Measurements from ENCODE around the gene PPIL6.

The PPIL6 gene

GRCh38 chr6:109458774-109459531 is 18.5 kb upstream of the PPIL6 start:
- TF ChIP-seq CTCF (IDR thresholded peaks at IDR 0.05; ENCODE audit: low read depth, low read length) = no peak
- no peak for DNase-seq (ENCODE audit: low read depth in 2 of 2)
- H3K4me3 ChIP-seq (replicated peaks in 1 of 2; ENCODE audit: low read depth in 2 of 2, low read length in 2 of 2) = no peak overlapping the region

GRCh38 chr6:109457562-109457996 is 17.2 kb upstream of the PPIL6 start:
- TF ChIP-seq CTCF (IDR thresholded peaks at IDR 0.05; ENCODE audit: low read depth, low read length) = no peak
- H3K4me3 ChIP-seq (replicated peaks in 1 of 2; ENCODE audit: low read depth in 2 of 2, low read length in 2 of 2) = no peak overlapping the region

GRCh38 chr6:109456710-109457561 is 16.5 kb upstream of the PPIL6 start:
- peak overlapping the region; percentile 89 to 91 for H3K4me3 ChIP-seq (replicated peaks in 1 of 2; ENCODE audit: low read depth in 2 of 2, low read length in 2 of 2)
- TF ChIP-seq CTCF (IDR thresholded peaks at IDR 0.05; ENCODE audit: low read depth, low read length) = no peak
- DNase-seq (ENCODE audit: low read depth in 2 of 2) = peak; percentile 69 to 79

More at GRCh38 chr6:109457562-109457996, 17.2 kb upstream of the PPIL6 start:
- no peak for DNase-seq (ENCODE audit: low read depth in 2 of 2)

DNA sequence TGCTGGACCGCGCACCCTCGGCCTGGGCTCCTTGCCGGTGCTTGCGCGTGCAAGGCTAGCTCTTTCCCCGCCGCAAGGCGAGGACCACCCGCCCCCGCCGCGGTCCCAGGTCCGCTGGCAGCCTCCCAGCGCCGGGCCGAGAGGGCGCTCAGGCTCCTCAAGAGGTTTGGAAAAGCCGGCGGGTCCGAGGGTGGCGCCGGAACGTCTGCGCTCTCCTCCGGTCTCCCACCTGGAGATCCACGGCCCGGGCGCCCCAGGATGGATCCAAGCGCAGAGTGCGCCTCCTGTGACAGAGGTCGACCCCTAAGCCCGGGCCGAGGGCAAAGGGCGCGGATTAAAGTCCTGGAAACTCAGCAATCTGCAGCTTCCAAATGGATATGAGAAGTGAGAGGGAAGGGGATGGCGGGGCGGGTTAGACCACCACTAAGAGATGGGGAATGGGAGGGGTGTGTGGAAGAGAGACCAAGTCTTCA is 15.7 kb upstream of the PPIL6 start:
- no peak for TF ChIP-seq CTCF (IDR thresholded peaks at IDR 0.05; ENCODE audit: low read depth, low read length)
- no peak for DNase-seq (ENCODE audit: low read depth in 2 of 2)
- H3K4me3 ChIP-seq (replicated peaks in 1 of 2; ENCODE audit: low read depth in 2 of 2, low read length in 2 of 2) = peak overlapping the region; percentile 89 to 91

- peak; percentile 36 for TF ChIP-seq CTCF (IDR thresholded peaks at IDR 0.05; ENCODE audit: low read depth, low read length)
- H3K4me3 ChIP-seq (replicated peaks in 1 of 2; ENCODE audit: low read depth in 2 of 2, low read length in 2 of 2) = peak within 1 kb of the TSS; percentile 89 to 91
- peak; percentile 58 to 62 for DNase-seq (ENCODE audit: low read depth in 2 of 2)
Observed at GRCh38 chr6:109455437-109456110, 15.1 kb upstream of the PPIL6 start, which contains the start of gene MICAL1. Gene MICAL1 (minus strand): TSS chr6:109455772. CDS start chr6:109454196, 1,576 bp downstream.
